ENCODE measurements around the gene CXCL6. TPM values are rescaled to one million over a fixed set of nuclear protein-coding genes. Genes with fewer than 3 reads are reported as not detected.

Gene CXCL6
- total RNA-seq, 1 donor from 2014 or later = 0.50 TPM

DNA sequence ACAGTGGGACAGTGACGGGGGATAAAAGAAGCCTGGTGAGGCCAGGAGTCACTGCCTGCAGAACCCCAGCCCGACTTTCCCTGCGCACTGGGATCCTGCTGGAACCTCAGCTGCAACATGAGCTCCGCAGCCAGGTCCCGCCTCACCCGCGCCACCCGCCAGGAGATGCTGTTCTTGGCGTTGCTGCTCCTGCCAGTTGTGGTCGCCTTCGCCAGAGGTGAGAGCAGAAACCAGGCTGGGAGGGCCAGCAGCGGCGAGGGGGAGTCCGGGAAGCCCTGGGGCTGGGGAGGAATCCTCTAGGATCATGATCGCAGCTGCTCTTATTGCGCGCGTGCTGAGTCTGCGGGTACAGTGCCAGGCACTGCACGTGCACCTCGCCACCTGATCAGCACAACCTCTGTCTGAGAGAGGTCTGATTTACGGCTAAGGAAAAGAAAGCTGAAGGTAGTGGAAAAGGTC is 16.8 kb downstream of the CXCL6 start, which contains the start of gene PF4V1:
PF4V1 (plus strand) TSS at position 51 of the 459 bp plus-strand sequence; CDS start at position 118, 67 bp downstream.
- peak; percentile 41 to 63 for ATAC-seq
- intact Hi-C loops (cut with DNase I) = no loop called here
- Histone ChIP-seq H3K36me3 (no peaks in the 10 kb centered on the region), H3K4me3 (peak within 1 kb of the TSS; percentile 21), H3K4me1 (peaks cover 15% of the 10 kb centered on the region), H3K27me3 (ENCODE audit: low read depth) (no peaks in the 10 kb centered on the region), H3K27ac (no peak within 1 kb of the TSS), H3K9me3 (no peaks in the 10 kb centered on the region)
- peak; percentile 50 for DNase-seq
- TF ChIP-seq, protein P1, sequence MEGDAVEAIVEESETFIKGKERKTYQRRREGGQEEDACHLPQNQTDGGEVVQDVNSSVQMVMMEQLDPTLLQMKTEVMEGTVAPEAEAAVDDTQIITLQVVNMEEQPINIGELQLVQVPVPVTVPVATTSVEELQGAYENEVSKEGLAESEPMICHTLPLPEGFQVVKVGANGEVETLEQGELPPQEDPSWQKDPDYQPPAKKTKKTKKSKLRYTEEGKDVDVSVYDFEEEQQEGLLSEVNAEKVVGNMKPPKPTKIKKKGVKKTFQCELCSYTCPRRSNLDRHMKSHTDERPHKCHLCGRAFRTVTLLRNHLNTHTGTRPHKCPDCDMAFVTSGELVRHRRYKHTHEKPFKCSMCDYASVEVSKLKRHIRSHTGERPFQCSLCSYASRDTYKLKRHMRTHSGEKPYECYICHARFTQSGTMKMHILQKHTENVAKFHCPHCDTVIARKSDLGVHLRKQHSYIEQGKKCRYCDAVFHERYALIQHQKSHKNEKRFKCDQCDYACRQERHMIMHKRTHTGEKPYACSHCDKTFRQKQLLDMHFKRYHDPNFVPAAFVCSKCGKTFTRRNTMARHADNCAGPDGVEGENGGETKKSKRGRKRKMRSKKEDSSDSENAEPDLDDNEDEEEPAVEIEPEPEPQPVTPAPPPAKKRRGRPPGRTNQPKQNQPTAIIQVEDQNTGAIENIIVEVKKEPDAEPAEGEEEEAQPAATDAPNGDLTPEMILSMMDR (IDR thresholded peaks at IDR 0.05) = peak; percentile 17

DNA sequence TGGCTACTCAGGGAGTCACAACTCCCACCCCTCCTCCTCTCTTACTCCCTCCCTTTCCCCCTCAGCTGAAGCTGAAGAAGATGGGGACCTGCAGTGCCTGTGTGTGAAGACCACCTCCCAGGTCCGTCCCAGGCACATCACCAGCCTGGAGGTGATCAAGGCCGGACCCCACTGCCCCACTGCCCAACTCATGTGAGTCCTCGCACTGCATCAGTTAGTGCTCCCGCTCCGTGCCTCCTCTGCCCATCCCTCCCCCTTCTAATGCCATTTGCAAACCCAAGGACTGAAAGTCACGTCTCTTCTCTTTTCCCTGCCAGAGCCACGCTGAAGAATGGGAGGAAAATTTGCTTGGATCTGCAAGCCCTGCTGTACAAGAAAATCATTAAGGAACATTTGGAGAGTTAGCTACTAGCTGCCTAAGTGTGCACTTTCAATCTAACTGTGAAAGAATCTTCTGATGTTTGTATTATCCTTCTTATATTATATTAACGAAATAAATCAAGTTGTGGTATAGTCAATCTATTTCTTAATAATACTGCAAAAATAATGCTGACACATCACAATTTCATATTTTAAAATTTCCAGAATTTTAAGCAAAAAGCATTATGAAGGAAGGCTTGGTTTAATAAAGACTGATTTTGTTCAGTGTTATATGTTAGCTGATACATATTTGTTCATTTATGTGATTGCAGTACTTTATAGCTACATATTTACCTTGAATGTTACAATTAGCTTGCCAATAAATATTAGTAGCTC is 17.4 kb downstream of the CXCL6 start:
- Histone ChIP-seq H3K4me1 (peaks cover 15% of the 10 kb centered on the region), H3K27me3 (ENCODE audit: low read depth) (no peaks in the 10 kb centered on the region), H3K4me3 (no peak overlapping the region), H3K9me3 (no peaks in the 10 kb centered on the region), H3K36me3 (no peaks in the 10 kb centered on the region), H3K27ac (no peak overlapping the region)
- TF ChIP-seq, protein P1 (IDR thresholded peaks at IDR 0.05) = no peak
- ATAC-seq (no peak), DNase-seq (no peak)
- intact Hi-C loops (cut with DNase I) = no loop called here

DNA sequence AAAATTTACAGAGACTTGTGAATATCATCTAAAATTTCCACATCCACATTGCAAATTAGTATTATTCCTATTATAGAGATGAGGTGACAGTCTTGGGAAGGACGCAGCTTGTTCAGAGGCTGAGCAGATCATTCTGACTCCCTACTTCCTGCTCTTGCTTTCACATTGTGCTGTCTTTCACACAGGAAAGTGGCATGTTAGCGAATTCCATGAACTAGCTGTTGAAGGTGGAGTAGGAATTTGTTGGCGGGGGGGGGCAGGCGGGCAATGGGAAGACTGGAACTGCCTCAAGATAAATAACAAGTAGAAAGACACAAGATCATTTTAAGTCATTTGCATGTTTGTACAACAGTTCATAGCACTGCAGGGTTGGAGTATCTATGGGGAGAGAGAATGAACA is 18.9 kb downstream of the CXCL6 start:
- H3K27me3 ChIP-seq (ENCODE audit: low read depth) = no peaks in the 10 kb centered on the region
- no peaks in the 10 kb centered on the region for H3K9me3 ChIP-seq
- H3K4me3 ChIP-seq = no peak overlapping the region
- no peak overlapping the region for H3K27ac ChIP-seq
- no peak for DNase-seq
- TF ChIP-seq, protein P1 (IDR thresholded peaks at IDR 0.05) = no peak
- H3K4me1 ChIP-seq = peaks cover 15% of the 10 kb centered on the region
- ATAC-seq = peak in 1 of 2 donors; percentile 39
- intact Hi-C loops (cut with DNase I) = no loop called here
- H3K36me3 ChIP-seq = no peaks in the 10 kb centered on the region

DNA sequence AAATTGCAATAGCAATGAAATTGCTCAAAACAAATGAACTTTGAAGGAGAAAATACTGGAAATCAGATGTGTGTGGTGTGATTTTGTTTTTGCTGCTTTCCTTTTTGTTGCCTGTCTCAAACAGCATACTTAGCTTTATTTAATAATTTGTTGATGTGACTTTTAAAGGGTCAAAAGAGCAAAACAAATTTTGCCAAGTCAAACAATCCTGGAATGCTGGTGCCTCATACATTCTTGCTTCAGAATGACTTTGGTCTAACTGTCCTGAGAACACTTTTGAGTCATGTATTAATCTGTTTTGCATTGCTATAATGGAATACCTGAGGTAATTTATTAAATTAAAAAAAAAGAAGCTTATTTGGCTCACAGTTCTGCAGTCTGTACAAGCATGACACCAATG is 20.0 kb downstream of the CXCL6 start:
- TF ChIP-seq, protein P1 (IDR thresholded peaks at IDR 0.05) = no peak
- no peak for DNase-seq
- ATAC-seq = peak; percentile 33 to 72
- H3K36me3 ChIP-seq = no peaks in the 10 kb centered on the region
- no peaks in the 10 kb centered on the region for H3K27me3 ChIP-seq (ENCODE audit: low read depth)
- no peak overlapping the region for H3K4me3 ChIP-seq
- H3K27ac ChIP-seq = no peak overlapping the region
- H3K4me1 ChIP-seq = peaks cover 15% of the 10 kb centered on the region
- intact Hi-C loops (cut with DNase I) = no loop called here
- H3K9me3 ChIP-seq = no peaks in the 10 kb centered on the region

DNA sequence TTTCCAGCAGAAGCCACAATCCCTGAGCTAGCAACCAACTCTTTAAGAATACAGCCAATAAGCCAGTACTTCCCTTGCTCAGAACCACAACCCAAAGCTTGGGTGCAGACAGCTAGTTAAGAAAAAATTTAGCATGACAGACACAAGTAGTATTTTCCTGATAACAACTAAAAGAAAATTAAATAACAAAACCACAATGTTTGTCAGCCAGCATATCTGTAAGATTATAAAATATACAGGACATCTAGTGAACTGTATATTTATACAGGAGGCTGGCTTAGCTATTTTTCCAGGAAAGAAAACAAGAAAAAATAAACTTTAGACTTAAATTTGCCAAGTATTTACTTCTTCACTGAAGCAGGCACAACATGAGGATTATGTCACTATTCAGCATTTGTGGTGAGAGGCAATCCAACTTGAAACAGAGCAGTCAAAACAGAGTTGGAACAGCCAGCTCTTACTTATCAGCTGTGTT is 23.2 kb downstream of the CXCL6 start:
- Histone ChIP-seq H3K36me3 (no peaks in the 10 kb centered on the region), H3K27ac (no peak overlapping the region), H3K4me3 (no peak overlapping the region), H3K27me3 (ENCODE audit: low read depth) (no peaks in the 10 kb centered on the region), H3K4me1 (peaks cover 7% of the 10 kb centered on the region), H3K9me3 (no peaks in the 10 kb centered on the region)
- intact Hi-C loops (cut with DNase I) = no loop called here
- TF ChIP-seq, protein P1 (IDR thresholded peaks at IDR 0.05) = no peak
- DNase-seq = no peak
- no peak for ATAC-seq

Data from lower lobe of right lung (tissue), 2 donors.